Sigmoid colon (tissue), 7 donors: ENCODE measurements around the gene GBF1. TPM values are rescaled to one million over a fixed set of nuclear protein-coding genes. Genes with fewer than 3 reads are reported as not detected.
A peak's percentile ranks its signal among the peaks of the same experiment; 100 is the strongest.

Experiments
- DNase-seq: peaks from one replicate; pipeline ENCODE4 v3.0.0-alpha.2; 2019
- H3K27ac ChIP-seq, 4 donors: fragments of 200-600 bp; sonication (generic); one replicate each; pipeline ENCODE4 v1.5.1; 2016 to 2019; ENCODE audit warnings: mild to moderate bottlenecking in 1 of 4
- H3K27me3 ChIP-seq, 3 donors: fragments of 200-600 bp; sonication (generic); one replicate each; pipeline ENCODE4 v1.5.1; 2019; ENCODE audit warnings: mild to moderate bottlenecking in 1 of 3
- H3K36me3 ChIP-seq, 4 donors: fragments of 200-600 bp; sonication (generic); one replicate each; pipeline ENCODE4 v1.5.1; 2016 to 2019
- H3K4me1 ChIP-seq, 4 donors: fragments of 200-600 bp; sonication (generic); one replicate each; pipeline ENCODE4 v1.5.1; 2017 to 2019
- H3K4me3 ChIP-seq, 4 donors: fragments of 200-600 bp; sonication (generic); one replicate each; pipeline ENCODE4 v1.5.1; 2017 to 2019; ENCODE audit warnings: mild to moderate bottlenecking in 2 of 4, moderate library complexity in 1 of 4
- H3K9me3 ChIP-seq, 4 donors: fragments of 200-600 bp in 3 of 4; sonication (generic) in 3 of 4; one replicate each; pipeline versions ENCODE4 v1.5.1 to v1.6.1; 2013 to 2019
- EP300 ChIP-seq, 4 donors: sonication (generic); formaldehyde crosslinking; IDR thresholded peaks; one replicate each; pipeline ENCODE4 v1.6.1; 2017; ENCODE audit warnings: antibody characterized with exemption in 4 of 4
- POLR2A ChIP-seq, 2 donors: fragments of 450-650 bp; IDR thresholded peaks; one replicate each; pipeline ENCODE4 v1.6.1; 2016; ENCODE audit warnings: antibody characterized with exemption in 2 of 2, mild to moderate bottlenecking in 2 of 2, moderate library complexity in 2 of 2
- POLR2AphosphoS5 ChIP-seq, 4 donors: sonication (generic); formaldehyde crosslinking; IDR thresholded peaks; one replicate each; pipeline ENCODE4 v1.6.1; 2017; ENCODE audit warnings: antibody characterized with exemption in 4 of 4
- WGBS, 2 donors: extraction: QIAGEN DNeasy Blood & Tissue Kit; methylation state at CpG; one replicate each; pipeline ENCODE4 v1.1.7; 2013; 5-methylcytosine and 5-hydroxymethylcytosine counted together
- intact Hi-C: fragments of 100-400 bp; cut with DNase I; formaldehyde crosslinking; loops from one replicate; pipeline ENCODE4 v1.15.1; 2023
- polyA plus RNA-seq, 3 donors: library from polyadenylated mRNA; stranded (reverse); fragments of 200-250 nt; gene quantifications; one replicate each; pipeline ENCODE4 v1.2.3, GENCODE V29; 2013
- total RNA-seq, 4 donors: library from RNA; depleted of rRNA; stranded (reverse); fragments of >200 nt; gene quantifications; one replicate each; pipeline ENCODE4 v1.1.0, GENCODE V29; 2016
- TF ChIP-seq, protein P1 (sequence below), 4 experiments: fragments of 450-650 bp in 3 of 4; fragments of 200-600 bp in 1 of 4; IDR thresholded peaks; one replicate each; pipeline ENCODE4 v1.5.1; 2016 to 2019; ENCODE audit warnings: antibody characterized with exemption in 4 of 4, mild to moderate bottlenecking in 3 of 4, moderate library complexity in 2 of 4
- donor health status: healthy with polysubstance abuse.
- donor health status: Bipolar disorder and iron deficiency.
- donor health status: healthy.

GBF1 gene
- total and polyA plus RNA-seq, 7 donors = 8.4 to 38.2 (median 18.5) TPM

DNA sequence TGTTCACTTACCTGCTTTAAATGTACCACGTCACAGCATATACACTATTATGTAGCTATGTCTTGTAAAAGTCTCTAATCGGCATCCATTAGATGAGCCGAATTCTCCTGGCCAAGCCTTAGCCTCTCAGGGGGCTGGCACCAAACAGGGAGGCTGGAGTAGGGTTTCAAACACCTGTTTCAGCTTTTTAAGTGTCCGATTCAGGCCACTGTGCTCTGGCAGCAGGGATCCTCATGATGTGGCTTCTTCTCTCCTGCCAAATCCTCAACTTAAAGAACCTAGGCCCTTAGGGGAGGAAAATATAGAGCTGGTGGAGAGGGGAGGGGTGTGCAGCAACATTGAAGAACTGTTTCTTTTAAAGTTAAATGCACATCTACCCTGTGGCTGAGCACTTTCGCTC is 81.7 kb downstream of the GBF1 start:
- intact Hi-C loops = no loop called here
- Histone ChIP-seq H3K4me1 (peaks cover 0 to 29% (median 21%) of the 10 kb centered on the region in 4 donors), H3K4me3 (no peak overlapping the region), H3K9me3 (no peaks in the 10 kb centered on the region), H3K27ac (no peak overlapping the region), H3K36me3 (peaks cover 0 to 2% (median 0%) of the 10 kb centered on the region in 4 donors), H3K27me3 (no peaks in the 10 kb centered on the region)
- TF ChIP-seq POLR2A (IDR thresholded peaks at IDR 0.05) (no peak), EP300 (IDR thresholded peaks at IDR 0.05) (no peak), POLR2AphosphoS5 (IDR thresholded peaks at IDR 0.05) (no peak)
- TF ChIP-seq, protein P1, sequence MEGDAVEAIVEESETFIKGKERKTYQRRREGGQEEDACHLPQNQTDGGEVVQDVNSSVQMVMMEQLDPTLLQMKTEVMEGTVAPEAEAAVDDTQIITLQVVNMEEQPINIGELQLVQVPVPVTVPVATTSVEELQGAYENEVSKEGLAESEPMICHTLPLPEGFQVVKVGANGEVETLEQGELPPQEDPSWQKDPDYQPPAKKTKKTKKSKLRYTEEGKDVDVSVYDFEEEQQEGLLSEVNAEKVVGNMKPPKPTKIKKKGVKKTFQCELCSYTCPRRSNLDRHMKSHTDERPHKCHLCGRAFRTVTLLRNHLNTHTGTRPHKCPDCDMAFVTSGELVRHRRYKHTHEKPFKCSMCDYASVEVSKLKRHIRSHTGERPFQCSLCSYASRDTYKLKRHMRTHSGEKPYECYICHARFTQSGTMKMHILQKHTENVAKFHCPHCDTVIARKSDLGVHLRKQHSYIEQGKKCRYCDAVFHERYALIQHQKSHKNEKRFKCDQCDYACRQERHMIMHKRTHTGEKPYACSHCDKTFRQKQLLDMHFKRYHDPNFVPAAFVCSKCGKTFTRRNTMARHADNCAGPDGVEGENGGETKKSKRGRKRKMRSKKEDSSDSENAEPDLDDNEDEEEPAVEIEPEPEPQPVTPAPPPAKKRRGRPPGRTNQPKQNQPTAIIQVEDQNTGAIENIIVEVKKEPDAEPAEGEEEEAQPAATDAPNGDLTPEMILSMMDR (IDR thresholded peaks at IDR 0.05) = no peak
- 86 to 89% methylated on average over 5 of the region's 5 CpGs for WGBS, 2 donors
- no peak for DNase-seq

DNA sequence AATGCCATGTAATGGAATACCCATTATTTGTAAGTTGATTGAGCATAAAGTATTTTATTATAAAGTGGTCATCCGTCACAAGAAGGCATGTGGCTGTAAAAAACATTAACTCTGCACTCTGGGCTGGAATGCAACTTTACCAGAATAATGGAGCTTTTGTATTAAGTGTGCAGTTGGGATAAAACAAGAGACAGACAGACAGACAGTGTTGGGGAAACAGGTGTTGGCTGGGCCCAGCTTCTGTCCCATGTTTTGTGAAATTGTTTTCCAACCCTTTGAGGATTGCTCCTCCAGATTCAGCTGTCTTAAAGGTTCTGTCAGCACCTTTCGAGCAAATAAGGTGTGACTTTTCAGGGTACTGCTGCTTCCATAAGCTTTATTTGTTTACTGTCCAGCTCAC is 82.3 kb downstream of the GBF1 start:
- Histone ChIP-seq H3K36me3 (peaks cover 0 to 5% (median 1%) of the 10 kb centered on the region in 4 donors), H3K4me3 (no peak overlapping the region), H3K9me3 (no peaks in the 10 kb centered on the region), H3K27me3 (no peaks in the 10 kb centered on the region), H3K4me1 (peaks cover 0 to 29% (median 21%) of the 10 kb centered on the region in 4 donors), H3K27ac (no peak overlapping the region)
- 43 to 74% methylated on average over 2 of the region's 2 CpGs for WGBS, 2 donors
- no peak for DNase-seq
- intact Hi-C loops = no loop called here
- TF ChIP-seq, protein P1 (IDR thresholded peaks at IDR 0.05) = no peak
- TF ChIP-seq POLR2AphosphoS5 (IDR thresholded peaks at IDR 0.05) (no peak), POLR2A (IDR thresholded peaks at IDR 0.05) (no peak), EP300 (IDR thresholded peaks at IDR 0.05) (no peak)

DNA sequence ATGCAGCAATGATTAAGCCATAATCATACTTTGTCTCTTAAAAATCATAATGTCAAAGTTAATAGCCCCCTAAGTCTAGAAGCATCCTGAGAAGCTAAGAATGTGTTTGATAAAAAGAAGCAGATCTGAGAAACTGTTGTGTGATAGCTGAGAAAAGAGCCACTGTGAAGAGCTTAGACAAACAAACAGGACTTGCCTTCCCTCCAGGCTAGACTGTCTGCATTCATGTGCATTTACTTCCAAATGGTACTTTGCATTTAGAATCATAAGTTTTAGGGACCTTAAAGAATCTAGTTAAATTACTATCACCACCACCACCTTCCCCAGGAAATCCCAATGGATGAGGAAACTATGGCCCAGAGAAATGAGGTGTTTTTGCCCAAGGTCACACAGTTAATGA is 87.4 kb downstream of the GBF1 start:
- no peaks in the 10 kb centered on the region for H3K9me3 ChIP-seq
- H3K27ac ChIP-seq = no peak overlapping the region
- TF ChIP-seq EP300 (IDR thresholded peaks at IDR 0.05) (no peak), POLR2AphosphoS5 (IDR thresholded peaks at IDR 0.05) (no peak), POLR2A (IDR thresholded peaks at IDR 0.05) (no peak)
- TF ChIP-seq, protein P1 (IDR thresholded peaks at IDR 0.05) = no peak
- no peaks in the 10 kb centered on the region for H3K27me3 ChIP-seq
- peaks cover 0 to 9% (median 1%) of the 10 kb centered on the region in 4 donors for H3K36me3 ChIP-seq
- no peak for DNase-seq
- intact Hi-C loops = no loop called here
- peaks cover 0 to 13% (median 2%) of the 10 kb centered on the region in 4 donors for H3K4me1 ChIP-seq
- no peak overlapping the region for H3K4me3 ChIP-seq

DNA sequence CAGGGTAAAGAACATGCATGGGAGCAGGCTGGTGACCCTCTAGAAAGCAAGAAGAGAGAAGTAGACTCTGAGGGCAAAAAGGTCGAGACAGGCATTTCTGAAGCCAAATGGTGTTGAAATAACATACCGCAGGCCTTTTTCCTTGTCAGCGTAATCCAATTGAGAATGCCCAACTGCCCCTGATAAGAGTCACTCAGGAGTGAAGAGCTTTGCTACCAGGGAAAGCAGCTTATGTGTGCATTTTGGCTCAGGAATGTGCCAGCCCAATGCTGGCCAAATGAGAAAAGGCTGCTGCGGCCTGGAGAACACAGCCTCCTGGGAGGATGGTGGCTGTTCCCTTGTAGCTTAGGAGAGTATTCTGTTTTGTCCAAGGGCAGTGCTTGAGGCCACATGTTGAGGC is 88.8 kb downstream of the GBF1 start:
- H3K27me3 ChIP-seq = no peaks in the 10 kb centered on the region
- no peak for DNase-seq
- TF ChIP-seq POLR2AphosphoS5 (IDR thresholded peaks at IDR 0.05) = no peak
- no peak for TF ChIP-seq EP300 (IDR thresholded peaks at IDR 0.05)
- H3K27ac ChIP-seq = no peak overlapping the region
- no peaks in the 10 kb centered on the region for H3K9me3 ChIP-seq
- WGBS, 2 donors = 84 to 95% methylated on average over 4 of the region's 4 CpGs
- H3K4me3 ChIP-seq = no peak overlapping the region
- peaks cover 0 to 7% (median under 1%) of the 10 kb centered on the region in 4 donors for H3K4me1 ChIP-seq
- H3K36me3 ChIP-seq = peaks cover 0 to 9% (median 1%) of the 10 kb centered on the region in 4 donors
- intact Hi-C loops = no loop called here

DNA sequence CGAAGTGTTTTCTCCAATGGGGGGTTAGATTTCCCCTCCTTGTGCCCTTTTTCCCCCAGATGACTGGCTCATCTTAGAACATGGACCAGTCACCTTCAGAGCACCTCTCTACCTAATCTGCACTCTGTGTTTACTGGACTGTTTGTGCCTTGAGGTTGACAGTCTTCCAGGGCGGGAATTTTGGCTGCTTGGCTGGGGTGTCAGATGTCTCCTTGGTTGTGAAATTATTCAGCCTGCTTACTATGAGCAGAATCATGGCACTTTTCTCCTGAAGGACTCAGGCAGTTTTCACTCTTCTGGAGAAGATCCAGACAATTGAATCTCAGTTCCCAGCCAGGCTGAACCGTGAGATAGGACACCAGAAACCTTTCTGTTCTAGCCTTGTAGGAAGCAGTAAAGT is 89.9 kb downstream of the GBF1 start:
- 90 to 94% methylated on average over 3 of the region's 3 CpGs for WGBS, 2 donors
- Histone ChIP-seq H3K9me3 (no peaks in the 10 kb centered on the region), H3K27ac (no peak overlapping the region), H3K4me1 (peaks cover 0 to 7% (median 0%) of the 10 kb centered on the region in 4 donors), H3K36me3 (peaks cover 0 to 9% (median 1%) of the 10 kb centered on the region in 4 donors), H3K4me3 (no peak overlapping the region), H3K27me3 (no peaks in the 10 kb centered on the region)
- TF ChIP-seq EP300 (IDR thresholded peaks at IDR 0.05) (no peak), POLR2AphosphoS5 (IDR thresholded peaks at IDR 0.05) (no peak), POLR2A (IDR thresholded peaks at IDR 0.05) (no peak)
- TF ChIP-seq, protein P1 (IDR thresholded peaks at IDR 0.05) = no peak
- peak; percentile 82 for DNase-seq
- intact Hi-C loops = no loop called here
